HL-60 (cell line): ENCODE data around the gene GMFB.
A peak's percentile ranks its signal among the peaks of the same experiment; 100 is the strongest.

ENCODE experiments used
- DNase-seq, 2 experiments: peaks; one replicate each; pipeline ENCODE4 v3.0.0-alpha.2; 2010 to 2020; ENCODE audit warnings: low read depth in 1 of 2, low spot score in 1 of 2
- H3K27ac ChIP-seq: fragments of 250-450 bp; sonication (Bioruptor Pico); replicated peaks from 2 replicates; pipeline ENCODE4 v1.5.1; 2020; ENCODE audit warnings: mild to moderate bottlenecking, moderate library complexity
- H3K27me3 ChIP-seq: fragments of 250-450 bp; sonication (Bioruptor Pico); 2 replicates; pipeline ENCODE4 v1.5.1; 2021; ENCODE audit warnings: mild to moderate bottlenecking, moderate library complexity; ENCODE audit not compliant: insufficient read depth, poor library complexity, severe bottlenecking
- H3K4me3 ChIP-seq: replicated peaks from 2 replicates; pipeline ENCODE4 v1.5.1; 2011; ENCODE audit warnings: mild to moderate bottlenecking, control low read depth, low read length; ENCODE audit not compliant: insufficient read depth
- GABPA ChIP-seq: IDR thresholded peaks from 2 replicates; pipeline ENCODE4 v1.6.1; 2012; ENCODE audit warnings: low read depth
- POLR2AphosphoS5 ChIP-seq: IDR thresholded peaks from 2 replicates; pipeline ENCODE4 v1.6.1; 2012; ENCODE audit warnings: low read depth
- REST ChIP-seq: IDR thresholded peaks from 2 replicates; pipeline ENCODE4 v1.6.1; 2012; ENCODE audit warnings: low read depth; ENCODE audit not compliant: insufficient replicate concordance
- SPI1 ChIP-seq: IDR thresholded peaks from 2 replicates; pipeline ENCODE4 v1.6.1; 2012; ENCODE audit warnings: low read depth, mild to moderate bottlenecking, borderline replicate concordance
- TF ChIP-seq, protein P1 (sequence below): IDR thresholded peaks from one replicate; pipeline ENCODE4 v1.5.1; 2011; ENCODE audit warnings: low read length, control low read depth, inconsistent platforms; ENCODE audit not compliant: insufficient read depth

GMFB gene

DNA sequence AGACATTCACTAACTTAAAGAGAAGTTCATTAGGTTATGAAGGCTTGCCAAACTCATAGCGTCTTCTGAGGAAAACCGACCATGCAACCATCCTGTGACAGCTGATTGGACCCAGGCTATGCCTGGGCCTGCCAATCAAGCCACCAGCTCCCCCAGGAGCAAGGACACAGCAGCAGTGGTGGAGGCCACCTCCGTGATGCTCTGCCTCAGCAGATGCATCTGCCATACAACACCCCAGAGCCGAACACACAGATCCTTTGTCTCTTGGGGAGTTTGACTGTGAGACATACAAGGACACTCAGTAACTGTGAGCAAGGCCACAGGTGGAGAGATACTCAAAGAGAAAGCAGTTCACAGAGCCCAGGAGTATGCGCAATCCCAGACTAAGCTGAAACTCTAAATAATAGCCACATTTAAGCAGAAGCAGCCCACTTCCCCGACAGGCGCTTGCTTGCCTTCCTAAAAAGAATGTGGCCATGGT is 37.6 kb downstream of the GMFB start:
- no peak overlapping the region for H3K27ac ChIP-seq
- no peak for DNase-seq
- H3K27me3 ChIP-seq = no peaks in the 10 kb centered on the region
- TF ChIP-seq POLR2AphosphoS5 = no peak
- no peak for TF ChIP-seq GABPA
- no peak for TF ChIP-seq SPI1
- TF ChIP-seq, protein P1, sequence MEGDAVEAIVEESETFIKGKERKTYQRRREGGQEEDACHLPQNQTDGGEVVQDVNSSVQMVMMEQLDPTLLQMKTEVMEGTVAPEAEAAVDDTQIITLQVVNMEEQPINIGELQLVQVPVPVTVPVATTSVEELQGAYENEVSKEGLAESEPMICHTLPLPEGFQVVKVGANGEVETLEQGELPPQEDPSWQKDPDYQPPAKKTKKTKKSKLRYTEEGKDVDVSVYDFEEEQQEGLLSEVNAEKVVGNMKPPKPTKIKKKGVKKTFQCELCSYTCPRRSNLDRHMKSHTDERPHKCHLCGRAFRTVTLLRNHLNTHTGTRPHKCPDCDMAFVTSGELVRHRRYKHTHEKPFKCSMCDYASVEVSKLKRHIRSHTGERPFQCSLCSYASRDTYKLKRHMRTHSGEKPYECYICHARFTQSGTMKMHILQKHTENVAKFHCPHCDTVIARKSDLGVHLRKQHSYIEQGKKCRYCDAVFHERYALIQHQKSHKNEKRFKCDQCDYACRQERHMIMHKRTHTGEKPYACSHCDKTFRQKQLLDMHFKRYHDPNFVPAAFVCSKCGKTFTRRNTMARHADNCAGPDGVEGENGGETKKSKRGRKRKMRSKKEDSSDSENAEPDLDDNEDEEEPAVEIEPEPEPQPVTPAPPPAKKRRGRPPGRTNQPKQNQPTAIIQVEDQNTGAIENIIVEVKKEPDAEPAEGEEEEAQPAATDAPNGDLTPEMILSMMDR = no peak
- H3K4me3 ChIP-seq = no peak overlapping the region

GRCh38 chr14:54450535-54450934 is 38.2 kb downstream of the GMFB start:
- no peak for TF ChIP-seq POLR2AphosphoS5
- peak; percentile 71 for TF ChIP-seq SPI1
- H3K27me3 ChIP-seq = no peaks in the 10 kb centered on the region
- no peak overlapping the region for H3K4me3 ChIP-seq
- peak; percentile 63 to 80 for DNase-seq
- H3K27ac ChIP-seq = no peak overlapping the region

DNA sequence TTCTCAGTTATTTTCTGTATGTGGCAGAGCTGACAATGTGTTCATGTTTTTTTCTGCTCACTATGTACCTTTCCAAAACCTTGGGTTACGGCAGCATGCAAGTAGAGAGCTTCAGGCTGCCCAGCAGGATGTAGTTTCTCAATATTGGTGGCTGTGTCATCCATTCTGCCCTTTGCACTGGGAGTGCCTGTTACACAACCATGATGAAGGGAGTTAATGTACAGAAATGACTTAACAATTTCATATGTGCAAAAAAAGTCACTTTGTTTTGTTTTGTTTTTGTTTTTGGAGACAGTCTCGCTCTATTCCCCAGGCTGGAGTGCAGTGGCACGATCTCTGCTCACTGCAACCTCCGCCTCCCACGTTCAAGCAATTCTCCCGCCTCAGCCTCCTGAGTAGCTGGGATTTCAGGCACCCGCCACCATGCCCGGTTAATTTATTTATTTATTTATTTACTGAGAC is 41.5 kb downstream of the GMFB start:
- TF ChIP-seq POLR2AphosphoS5 (peak; percentile 70), SPI1 (no peak)
- Histone ChIP-seq H3K27ac (peak overlapping the region; percentile 82), H3K4me3 (no peak overlapping the region; the same call in 1 of the 2 replicates), H3K27me3 (no peaks in the 10 kb centered on the region)
- peak; percentile 71 to 93 for DNase-seq

DNA sequence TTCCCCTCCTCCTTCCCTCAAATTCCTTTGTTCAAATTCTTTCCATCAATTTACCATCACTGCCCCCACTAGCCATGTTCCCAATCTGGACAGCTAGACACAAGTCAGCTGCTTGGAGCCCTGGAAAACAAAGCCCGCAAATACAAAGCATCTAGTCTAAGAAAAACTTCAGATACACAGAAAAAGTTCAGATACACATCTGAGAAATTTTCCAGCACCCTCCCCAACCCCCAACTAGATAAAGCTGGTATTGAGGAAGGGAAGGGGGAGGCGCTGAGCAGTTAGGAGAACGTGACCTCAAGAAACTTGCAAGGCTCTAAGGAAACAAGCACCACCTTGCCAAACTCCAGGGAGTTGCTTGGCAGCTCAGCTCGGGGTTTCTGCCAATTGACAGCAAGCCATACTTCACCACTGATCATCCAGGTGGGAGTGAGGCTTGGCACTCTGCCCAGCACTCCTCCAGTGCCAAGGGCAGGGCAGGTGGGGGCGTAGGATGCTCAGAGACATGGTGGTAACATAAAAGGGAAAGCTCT is 42.6 kb downstream of the GMFB start:
- no peaks in the 10 kb centered on the region for H3K27me3 ChIP-seq
- peak overlapping the region; percentile 82 for H3K27ac ChIP-seq
- TF ChIP-seq, protein P1 = no peak
- TF ChIP-seq SPI1 = peak; percentile 23; the same call in 1 of the 2 replicates
- no peak for TF ChIP-seq GABPA
- no peak overlapping the region for H3K4me3 ChIP-seq
- DNase-seq = peak in 1 of 2 experiments; percentile 84

- Histone ChIP-seq H3K4me3 (no peak overlapping the region), H3K27ac (peak overlapping the region; percentile 82; the same call in 1 of the 2 replicates), H3K27me3 (no peaks in the 10 kb centered on the region)
- TF ChIP-seq GABPA (no peak), SPI1 (no peak), POLR2AphosphoS5 (no peak), REST (no peak)
- TF ChIP-seq, protein P1 = no peak
- DNase-seq = no peak
Observed at GRCh38 chr14:54444681-54445080, 44.1 kb downstream of the GMFB start.
